H1 (cell line): ENCODE measurements around the gene DNASE1. TPM values are rescaled to one million over a fixed set of nuclear protein-coding genes. Genes with fewer than 3 reads are reported as not detected.
A peak's percentile ranks its signal among the peaks of the same experiment; 100 is the strongest.

Experiments
- CTCF ChIA-PET: fragments of 300-600 bp; sonication (Branson Sonifier 250); formaldehyde crosslinking; loops from one replicate; lab custom pipeline; 2021; ENCODE audit not compliant: partially characterized antibody; lab: Charles Lee
- POLR2A ChIA-PET: fragments of 300-600 bp; sonication (Branson Sonifier 250); formaldehyde crosslinking; loops from one replicate; lab custom pipeline; 2021; ENCODE audit warnings: inconsistent platforms; ENCODE audit not compliant: partially characterized antibody; lab: Charles Lee
- DNase-seq, 2 experiments: peaks; one replicate each; pipeline versions ENCODE4 v3.0.0 to v3.0.0-alpha.2; 2010 to 2022; ENCODE audit warnings: low spot score in 2 of 2, low read depth in 1 of 2, mixed read lengths in 1 of 2
- FAIRE-seq: peaks from 2 replicates; lab custom pipeline; 2011; peaks lifted over from hg19 to GRCh38; lab: Jason Lieb, UNC
- H2AFZ ChIP-seq: 2 replicates; pipeline ENCODE4 v1.8.1; 2012; ENCODE audit warnings: low read length, inconsistent platforms
- H2AK5ac ChIP-seq: 2 replicates; pipeline ENCODE4 v1.6.1; 2013; ENCODE audit warnings: low read depth, low read length
- H2BK120ac ChIP-seq: replicated peaks from 2 replicates; pipeline ENCODE3; 2013; ENCODE audit warnings: low read depth, low read length, inconsistent platforms
- H2BK12ac ChIP-seq: 2 replicates; pipeline ENCODE4 v1.6.1; 2013; ENCODE audit warnings: low read depth, low read length
- H2BK15ac ChIP-seq: 2 replicates; pipeline ENCODE4 v1.6.1; 2013; ENCODE audit warnings: low read length
- H2BK20ac ChIP-seq: 2 replicates; pipeline ENCODE4 v1.6.1; 2013; ENCODE audit warnings: low read length
- H2BK5ac ChIP-seq: 2 replicates; pipeline ENCODE4 v1.6.1; 2013; ENCODE audit warnings: low read depth, low read length
- H3K14ac ChIP-seq: 2 replicates; pipeline ENCODE4 v1.6.1; 2013; ENCODE audit warnings: inconsistent platforms; ENCODE audit not compliant: insufficient read length
- H3K18ac ChIP-seq: 2 replicates; pipeline ENCODE4 v1.6.1; 2013; ENCODE audit warnings: low read length; ENCODE audit errors: extremely low read depth
- H3K23ac ChIP-seq: 2 replicates; pipeline ENCODE4 v1.6.1; 2013; ENCODE audit warnings: inconsistent platforms; ENCODE audit not compliant: insufficient read length
- H3K23me2 ChIP-seq: 2 replicates; pipeline ENCODE4 v1.6.1; 2013; ENCODE audit warnings: low read depth, low read length
- H3K27ac ChIP-seq: 2 replicates; pipeline ENCODE4 v1.6.1; 2011; ENCODE audit warnings: low read depth, low read length, inconsistent platforms
- H3K27me3 ChIP-seq, 4 experiments: replicated peaks in 1 of 4; 1 replicate in 1 of 4; 2 replicates in 3 of 4; pipeline versions ENCODE4 v1.6.1 to v1.8.1; 2011 to 2013; ENCODE audit warnings: low read length in 3 of 4, mild to moderate bottlenecking in 3 of 4, inconsistent platforms in 2 of 4, mixed read lengths in 2 of 4, moderate library complexity in 1 of 4; ENCODE audit not compliant: control insufficient read depth in 3 of 4, insufficient read depth in 3 of 4; ENCODE audit errors: extremely low read depth in 1 of 4
- H3K36me3 ChIP-seq, 4 experiments: 2 replicates each; pipeline versions ENCODE4 v1.6.1 to v1.8.1; 2011 to 2013; ENCODE audit warnings: mild to moderate bottlenecking in 4 of 4, low read length in 3 of 4, moderate library complexity in 2 of 4, control low read depth in 1 of 4, inconsistent platforms in 1 of 4; ENCODE audit not compliant: insufficient read depth in 4 of 4, control insufficient read depth in 2 of 4
- H3K4ac ChIP-seq: replicated peaks from 2 replicates; pipeline ENCODE3; 2013; ENCODE audit warnings: low read length, low read depth, mixed read lengths, inconsistent platforms; ENCODE audit not compliant: insufficient read length
- H3K4me1 ChIP-seq, 4 experiments: replicated peaks in 1 of 4; 1 replicate in 1 of 4; 2 replicates in 3 of 4; pipeline versions ENCODE4 v1.6.1 to v1.8.1; 2011 to 2013; ENCODE audit warnings: low read length in 3 of 4, inconsistent platforms in 2 of 4, mixed read lengths in 1 of 4; ENCODE audit not compliant: insufficient read depth in 4 of 4, control insufficient read depth in 3 of 4
- H3K4me2 ChIP-seq, 2 experiments: 2 replicates each; pipeline versions ENCODE4 v1.6.1 to v1.8.1; 2011 to 2013; ENCODE audit warnings: low read depth in 2 of 2, low read length in 2 of 2, control low read depth in 1 of 2, inconsistent platforms in 1 of 2, mild to moderate bottlenecking in 1 of 2; ENCODE audit not compliant: insufficient read depth in 1 of 2
- H3K4me3 ChIP-seq, 4 experiments: fragments of 200-600, 300-600 bp in 1 of 4; sonication (generic), shearing (Covaris generic), sonication (Bioruptor Twin) in 1 of 4; 2 replicates each; pipeline versions ENCODE4 v1.5.1 to v1.8.1; 2011 to 2016; ENCODE audit warnings: low read length in 4 of 4, low read depth in 3 of 4, control low read depth in 2 of 4, inconsistent platforms in 2 of 4, mild to moderate bottlenecking in 2 of 4, mixed read lengths in 1 of 4, moderate library complexity in 1 of 4; ENCODE audit not compliant: insufficient read depth in 2 of 4; ENCODE audit errors: extremely low read depth in 1 of 4
- H3K56ac ChIP-seq: replicated peaks from 2 replicates; pipeline ENCODE3; 2013; ENCODE audit warnings: low read depth, mild to moderate bottlenecking, mixed read lengths, low read length, inconsistent platforms; ENCODE audit not compliant: insufficient read length
- H3K79me1 ChIP-seq: 2 replicates; pipeline ENCODE4 v1.6.1; 2013; ENCODE audit warnings: low read depth, low read length, control low read depth
- H3K79me2 ChIP-seq, 2 experiments: 2 replicates each; pipeline versions ENCODE4 v1.6.1 to v1.8.1; 2012 to 2013; ENCODE audit warnings: low read length in 2 of 2, mild to moderate bottlenecking in 2 of 2, inconsistent platforms in 1 of 2; ENCODE audit not compliant: insufficient read depth in 2 of 2, control insufficient read depth in 1 of 2
- H3K9ac ChIP-seq, 4 experiments: replicated peaks in 1 of 4; 1 replicate in 1 of 4; 2 replicates in 3 of 4; pipeline versions ENCODE4 v1.6.1 to v1.8.1; 2011 to 2013; ENCODE audit warnings: low read depth in 3 of 4, low read length in 3 of 4, control low read depth in 2 of 4, mild to moderate bottlenecking in 2 of 4, moderate library complexity in 2 of 4, inconsistent platforms in 1 of 4; ENCODE audit errors: extremely low read depth in 1 of 4
- H3K9me3 ChIP-seq, 2 experiments: 2 replicates each; pipeline versions ENCODE4 v1.6.1 to v1.8.1; 2012 to 2013; ENCODE audit warnings: mild to moderate bottlenecking in 2 of 2, moderate library complexity in 2 of 2, control low read depth in 1 of 2, inconsistent platforms in 1 of 2, low read depth in 1 of 2, low read length in 1 of 2, mixed read lengths in 1 of 2; ENCODE audit not compliant: insufficient read depth in 2 of 2
- H4K20me1 ChIP-seq, 2 experiments: replicated peaks in 1 of 2; 2 replicates each; pipeline versions ENCODE3 to v1.8.1; 2011 to 2013; ENCODE audit warnings: inconsistent platforms in 2 of 2, low read length in 2 of 2, mild to moderate bottlenecking in 1 of 2; ENCODE audit not compliant: insufficient read depth in 2 of 2, control insufficient read depth in 1 of 2
- H4K5ac ChIP-seq: 2 replicates; pipeline ENCODE4 v1.6.1; 2013; ENCODE audit warnings: low read length, low read depth, mixed read lengths, inconsistent platforms; ENCODE audit not compliant: insufficient read length
- H4K8ac ChIP-seq: 2 replicates; pipeline ENCODE4 v1.8.0; 2013; ENCODE audit warnings: mild to moderate bottlenecking, moderate library complexity, low read length, inconsistent platforms; ENCODE audit not compliant: insufficient read depth; ENCODE audit errors: extremely low read depth
- H4K91ac ChIP-seq: replicated peaks from 2 replicates; pipeline ENCODE3; 2013; ENCODE audit warnings: low read length, mixed read lengths, inconsistent platforms; ENCODE audit not compliant: insufficient read length
- WGBS, 2 experiments: shearing (Covaris generic) in 1 of 2; methylation state at CpG; one replicate each; pipeline versions ENCODE4 v1.1.6 to v1.1.7; 2013 to 2015; ENCODE audit warnings: low lambda C conversion rate in 2 of 2, mixed read lengths in 2 of 2, inconsistent platforms in 1 of 2, low coverage in 1 of 2, missing lambda C conversion rate in 1 of 2; ENCODE audit not compliant: insufficient replicate concordance in 2 of 2, insufficient coverage in 1 of 2, insufficient read length in 1 of 2; ENCODE audit errors: extremely low coverage in 1 of 2, missing lambda C conversion rate in 1 of 2; 5-methylcytosine and 5-hydroxymethylcytosine counted together
- polyA plus RNA-seq, 7 experiments: library from polyadenylated mRNA; depleted of rRNA in 3 of 7; stranded (reverse) in 5 of 7; unstranded in 2 of 7; fragments of >200 nt in 5 of 7; fragments of 200-250 nt in 2 of 7; gene quantifications; 1 replicate in 5 of 7; 2 replicates in 1 of 7; 4 replicates in 1 of 7; pipeline versions ENCODE4 v1.2.1 to v1.2.3, GENCODE V29; 2011 to 2013; ENCODE audit warnings: missing spikeins in 2 of 7, mixed read lengths in 2 of 7
- total RNA-seq: library from RNA; stranded (reverse); fragmentation: NEBNext Ultra II Directional; extraction: Animal tissue kit (Norgen Biotek cat#: 25700); gene quantifications from 2 replicates; pipeline ENCODE4 v1.2.1, GENCODE V29; 2021

DNASE1 gene
- total and polyA plus RNA-seq, 2 of the 8 experiments (the other 6 are each of a cell fraction or from before 2014, with no cell fraction given) = 11.5 to 16.7 TPM

DNA sequence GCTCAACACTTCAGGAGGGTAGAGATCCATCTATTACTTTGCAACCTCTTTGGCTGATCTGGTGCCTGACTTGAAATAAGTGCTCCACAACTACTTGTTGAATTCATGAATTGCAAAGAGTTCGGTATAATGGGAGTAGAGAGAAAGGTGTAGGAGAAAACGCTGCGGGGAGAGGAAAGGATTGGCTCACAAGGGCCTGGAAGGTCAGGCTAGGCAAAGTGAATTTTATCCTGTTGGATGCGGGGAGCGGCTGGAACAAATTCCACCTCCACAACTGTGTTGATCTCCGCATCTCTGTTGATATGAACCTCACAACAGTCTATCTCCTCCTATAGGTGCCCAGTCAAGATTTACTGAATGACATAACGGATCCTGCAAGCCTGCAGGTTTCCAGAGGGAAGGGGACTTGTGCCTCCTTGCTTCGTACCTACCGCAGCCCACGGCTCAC is 43.8 kb upstream of the DNASE1 start:
- H2BK120ac ChIP-seq = no peak overlapping the region
- H2BK15ac ChIP-seq = no peak overlapping the region
- no peak overlapping the region for H3K14ac ChIP-seq
- H2BK5ac ChIP-seq = no peak overlapping the region
- H3K18ac ChIP-seq = no peak overlapping the region
- WGBS, 2 experiments = 12% methylated on average over 10 of the region's 10 CpGs; no CpG with 5 or more reads in 1 of the 2 experiments
- peak overlapping the region; percentile 91 to 98 for H3K4me2 ChIP-seq
- no peak overlapping the region for H3K56ac ChIP-seq
- no peak overlapping the region for H3K23ac ChIP-seq
- H4K8ac ChIP-seq = no peak overlapping the region
- H2BK20ac ChIP-seq = no peak overlapping the region
- no peak overlapping the region for H3K27ac ChIP-seq
- H3K4me1 ChIP-seq = peaks cover 0 to 4% (median 0%) of the 10 kb centered on the region in 4 experiments; a peak in 3 of 7 replicates
- peak overlapping the region; percentile 7; the same call in 1 of the 2 replicates for H2AFZ ChIP-seq
- H3K4me3 ChIP-seq = peak overlapping the region; percentile 77 to 99 (median 80)
- H2BK12ac ChIP-seq = no peak overlapping the region
- H3K79me2 ChIP-seq = peaks cover 8 to 36% of the 10 kb centered on the region in 2 experiments
- no peak overlapping the region for H3K4ac ChIP-seq
- ChIA-PET CTCF (interaction anchor here (1.1 kb wide), 1 partner anchor 100 kb away, joined by 3 read pairs; no protein-coding TSS in a partner anchor), POLR2A (no interaction called here)
- peak overlapping the region in 2 of 4 experiments; percentile 10 to 24; a peak in 2 of 7 replicates for H3K9ac ChIP-seq
- H3K36me3 ChIP-seq = peaks cover 0 to 6% (median 0%) of the 10 kb centered on the region in 4 experiments; a peak in 3 of 8 replicates
- H4K20me1 ChIP-seq = peaks cover 0 to 2% of the 10 kb centered on the region in 2 experiments
- H3K79me1 ChIP-seq = peaks cover 7% of the 10 kb centered on the region; the same call in 1 of the 2 replicates
- no peak for DNase-seq
- no peak overlapping the region for H4K91ac ChIP-seq
- H3K9me3 ChIP-seq = no peaks in the 10 kb centered on the region
- H4K5ac ChIP-seq = no peak overlapping the region
- no peak overlapping the region for H2AK5ac ChIP-seq
- peaks cover 6% of the 10 kb centered on the region; the same call in 1 of the 2 replicates for H3K23me2 ChIP-seq
- FAIRE-seq = no peak
- peaks cover 0 to 3% (median 0%) of the 10 kb centered on the region in 4 experiments; a peak in 1 of 7 replicates for H3K27me3 ChIP-seq
